HepG2 (cell line): Measurements from ENCODE around the gene MAP3K8. TPM values are rescaled to one million over a fixed set of nuclear protein-coding genes. Genes with fewer than 3 reads are reported as not detected.

ENCODE experiments used
- SALL2 ChIP-seq: sonication (generic); formaldehyde crosslinking; IDR thresholded peaks from 2 replicates; pipeline ENCODE4 v1.8.1; 2023; ENCODE audit warnings: mild to moderate bottlenecking, missing genetic modification reagents, inconsistent platforms
- ZNF501 ChIP-seq: sonication (generic); formaldehyde crosslinking; IDR thresholded peaks from 2 replicates; pipeline ENCODE4 v1.5.1; 2020; ENCODE audit warnings: mild to moderate bottlenecking, moderate library complexity, missing genetic modification reagents
- polyA plus RNA-seq, 8 experiments: library from polyadenylated mRNA; depleted of rRNA in 3 of 8; stranded (reverse) in 7 of 8; unstranded in 1 of 8; fragments of >200 nt; fragmentation: Illumina TruSeq in 4 of 8; extraction: Trizol in 4 of 8; gene quantifications; 2 replicates each; pipeline versions ENCODE4 v1.2.1 to v1.2.3, GENCODE V29; 2011 to 2016; ENCODE audit warnings: low read depth in 4 of 8, missing spikeins in 1 of 8, mixed read lengths in 1 of 8; ENCODE audit not compliant: insufficient read depth in 1 of 8
- total RNA-seq, 5 experiments: library from RNA; depleted of rRNA; stranded (reverse); fragments of >200 nt; fragmentation: Illumina TruSeq; extraction: Trizol; gene quantifications; 2 replicates each; pipeline ENCODE4 v1.2.3, GENCODE V29; 2016; ENCODE audit warnings: low read depth in 1 of 5
- TF ChIP-seq, protein P1 (sequence below): IDR thresholded peaks from 2 replicates; pipeline ENCODE4 v1.6.1; 2012; ENCODE audit warnings: inconsistent platforms
- TF ChIP-seq, protein P2 (sequence below): sonication (generic); formaldehyde crosslinking; IDR thresholded peaks from 2 replicates; pipeline ENCODE4 v1.5.1; 2020; ENCODE audit warnings: mild to moderate bottlenecking, missing genetic modification reagents, moderate library complexity
- TF ChIP-seq, protein P3 (sequence below): sonication (generic); formaldehyde crosslinking; IDR thresholded peaks from 2 replicates; pipeline ENCODE4 v1.5.1; 2020; ENCODE audit warnings: missing genetic modification reagents, mild to moderate bottlenecking, borderline replicate concordance

The MAP3K8 gene
- total and polyA plus RNA-seq, 2 of the 13 experiments (the other 11 are each of a cell fraction or from before 2014, with no cell fraction given) = 19.3 to 37.9 TPM

GRCh38 chr10:30392564-30392990 lies 41.4 kb upstream of the MAP3K8 start (continued):
- TF ChIP-seq, protein P1, sequence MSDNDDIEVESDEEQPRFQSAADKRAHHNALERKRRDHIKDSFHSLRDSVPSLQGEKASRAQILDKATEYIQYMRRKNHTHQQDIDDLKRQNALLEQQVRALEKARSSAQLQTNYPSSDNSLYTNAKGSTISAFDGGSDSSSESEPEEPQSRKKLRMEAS = peak; percentile 32; the same call in 1 of the 2 replicates
- TF ChIP-seq, protein P2, sequence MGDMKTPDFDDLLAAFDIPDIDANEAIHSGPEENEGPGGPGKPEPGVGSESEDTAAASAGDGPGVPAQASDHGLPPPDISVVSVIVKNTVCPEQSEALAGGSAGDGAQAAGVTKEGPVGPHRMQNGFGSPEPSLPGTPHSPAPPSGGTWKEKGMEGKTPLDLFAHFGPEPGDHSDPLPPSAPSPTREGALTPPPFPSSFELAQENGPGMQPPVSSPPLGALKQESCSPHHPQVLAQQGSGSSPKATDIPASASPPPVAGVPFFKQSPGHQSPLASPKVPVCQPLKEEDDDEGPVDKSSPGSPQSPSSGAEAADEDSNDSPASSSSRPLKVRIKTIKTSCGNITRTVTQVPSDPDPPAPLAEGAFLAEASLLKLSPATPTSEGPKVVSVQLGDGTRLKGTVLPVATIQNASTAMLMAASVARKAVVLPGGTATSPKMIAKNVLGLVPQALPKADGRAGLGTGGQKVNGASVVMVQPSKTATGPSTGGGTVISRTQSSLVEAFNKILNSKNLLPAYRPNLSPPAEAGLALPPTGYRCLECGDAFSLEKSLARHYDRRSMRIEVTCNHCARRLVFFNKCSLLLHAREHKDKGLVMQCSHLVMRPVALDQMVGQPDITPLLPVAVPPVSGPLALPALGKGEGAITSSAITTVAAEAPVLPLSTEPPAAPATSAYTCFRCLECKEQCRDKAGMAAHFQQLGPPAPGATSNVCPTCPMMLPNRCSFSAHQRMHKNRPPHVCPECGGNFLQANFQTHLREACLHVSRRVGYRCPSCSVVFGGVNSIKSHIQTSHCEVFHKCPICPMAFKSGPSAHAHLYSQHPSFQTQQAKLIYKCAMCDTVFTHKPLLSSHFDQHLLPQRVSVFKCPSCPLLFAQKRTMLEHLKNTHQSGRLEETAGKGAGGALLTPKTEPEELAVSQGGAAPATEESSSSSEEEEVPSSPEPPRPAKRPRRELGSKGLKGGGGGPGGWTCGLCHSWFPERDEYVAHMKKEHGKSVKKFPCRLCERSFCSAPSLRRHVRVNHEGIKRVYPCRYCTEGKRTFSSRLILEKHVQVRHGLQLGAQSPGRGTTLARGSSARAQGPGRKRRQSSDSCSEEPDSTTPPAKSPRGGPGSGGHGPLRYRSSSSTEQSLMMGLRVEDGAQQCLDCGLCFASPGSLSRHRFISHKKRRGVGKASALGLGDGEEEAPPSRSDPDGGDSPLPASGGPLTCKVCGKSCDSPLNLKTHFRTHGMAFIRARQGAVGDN = peak; percentile 63
- TF ChIP-seq ZNF501 (CRISPR knock-in tag) (no peak), SALL2 (CRISPR knock-in tag) (peak; percentile 33; the same call in 1 of the 2 replicates)
- TF ChIP-seq, protein P3, sequence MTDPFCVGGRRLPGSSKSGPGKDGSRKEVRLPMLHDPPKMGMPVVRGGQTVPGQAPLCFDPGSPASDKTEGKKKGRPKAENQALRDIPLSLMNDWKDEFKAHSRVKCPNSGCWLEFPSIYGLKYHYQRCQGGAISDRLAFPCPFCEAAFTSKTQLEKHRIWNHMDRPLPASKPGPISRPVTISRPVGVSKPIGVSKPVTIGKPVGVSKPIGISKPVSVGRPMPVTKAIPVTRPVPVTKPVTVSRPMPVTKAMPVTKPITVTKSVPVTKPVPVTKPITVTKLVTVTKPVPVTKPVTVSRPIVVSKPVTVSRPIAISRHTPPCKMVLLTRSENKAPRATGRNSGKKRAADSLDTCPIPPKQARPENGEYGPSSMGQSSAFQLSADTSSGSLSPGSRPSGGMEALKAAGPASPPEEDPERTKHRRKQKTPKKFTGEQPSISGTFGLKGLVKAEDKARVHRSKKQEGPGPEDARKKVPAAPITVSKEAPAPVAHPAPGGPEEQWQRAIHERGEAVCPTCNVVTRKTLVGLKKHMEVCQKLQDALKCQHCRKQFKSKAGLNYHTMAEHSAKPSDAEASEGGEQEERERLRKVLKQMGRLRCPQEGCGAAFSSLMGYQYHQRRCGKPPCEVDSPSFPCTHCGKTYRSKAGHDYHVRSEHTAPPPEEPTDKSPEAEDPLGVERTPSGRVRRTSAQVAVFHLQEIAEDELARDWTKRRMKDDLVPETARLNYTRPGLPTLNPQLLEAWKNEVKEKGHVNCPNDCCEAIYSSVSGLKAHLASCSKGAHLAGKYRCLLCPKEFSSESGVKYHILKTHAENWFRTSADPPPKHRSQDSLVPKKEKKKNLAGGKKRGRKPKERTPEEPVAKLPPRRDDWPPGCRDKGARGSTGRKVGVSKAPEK (CRISPR knock-in tag) = peak; percentile 82; the same call in 1 of the 2 replicates
